Caco-2 (cell line): Measurements from ENCODE around the gene CDH13. TPM values are rescaled to one million over a fixed set of nuclear protein-coding genes. Genes with fewer than 3 reads are reported as not detected.

Experiments used
- BruUV-seq: library from RNA; stranded (reverse); fragments of 400-500 nt; replicated peaks from 2 replicates; lab custom pipeline; 2021; lab: Mats Ljungman, UMichigan
- CTCF ChIA-PET: fragments of 300-600 bp; sonication (Branson Sonifier 250); formaldehyde crosslinking; loops from one replicate; lab custom pipeline; 2022; ENCODE audit warnings: antibody characterized with exemption; lab: Charles Lee
- POLR2A ChIA-PET: fragments of 300-600 bp; sonication (Branson Sonifier 250); formaldehyde crosslinking; loops from one replicate; lab custom pipeline; 2022; ENCODE audit warnings: antibody characterized with exemption; lab: Charles Lee
- DNase-seq, 2 experiments: peaks; one replicate each; pipeline versions ENCODE4 v3.0.0 to v3.0.0-alpha.2; 2020 to 2022
- H3K27me3 ChIP-seq: replicated peaks from 2 replicates; pipeline ENCODE4 v1.6.0; 2011; ENCODE audit warnings: low read length; ENCODE audit not compliant: control insufficient read depth, insufficient read depth
- H3K36me3 ChIP-seq: 2 replicates; pipeline ENCODE4 v1.5.1; 2011; ENCODE audit warnings: low read length; ENCODE audit not compliant: control insufficient read depth, insufficient read depth
- H3K4me1 ChIP-seq: fragments of 250-450 bp; sonication (Bioruptor Pico); 2 replicates; pipeline ENCODE4 v1.5.1; 2020; ENCODE audit warnings: mild to moderate bottlenecking
- H3K4me3 ChIP-seq: 2 replicates; pipeline ENCODE4 v1.5.1; 2011; ENCODE audit warnings: low read depth, mild to moderate bottlenecking, control low read depth, low read length
- H3K9me3 ChIP-seq: fragments of 250-450 bp; sonication (Bioruptor Pico); 2 replicates; pipeline ENCODE4 v1.5.1; 2020; ENCODE audit warnings: mild to moderate bottlenecking, moderate library complexity
- H3K27ac Mint-ChIP-seq: one replicate; pipeline ENCODE4 v1.8.0; 2022; ENCODE audit warnings: mixed read lengths; ENCODE audit not compliant: unreplicated experiment
- H3K27me3 Mint-ChIP-seq: one replicate; pipeline ENCODE4 v1.8.0; 2022; ENCODE audit warnings: mixed read lengths; ENCODE audit not compliant: insufficient read depth, unreplicated experiment
- H3K36me3 Mint-ChIP-seq: one replicate; pipeline ENCODE4 v1.8.0; 2022; ENCODE audit warnings: mild to moderate bottlenecking, mixed read lengths; ENCODE audit not compliant: insufficient read depth, unreplicated experiment
- H3K4me1 Mint-ChIP-seq: one replicate; pipeline ENCODE4 v1.8.0; 2022; ENCODE audit warnings: low read depth, mixed read lengths; ENCODE audit not compliant: unreplicated experiment
- H3K4me3 Mint-ChIP-seq: one replicate; pipeline ENCODE4 v1.8.0; 2022; ENCODE audit warnings: mild to moderate bottlenecking, moderate library complexity, mixed read lengths; ENCODE audit not compliant: unreplicated experiment
- H3K9me3 Mint-ChIP-seq: one replicate; pipeline ENCODE4 v1.8.0; 2022; ENCODE audit warnings: mixed read lengths; ENCODE audit not compliant: unreplicated experiment
- CTCF ChIP-seq, 2 experiments: fragments of 200-600 bp in 1 of 2; IDR thresholded peaks; 1 replicate in 1 of 2; 2 replicates in 1 of 2; pipeline versions ENCODE4 v1.5.1 to v1.8.0; 2011 to 2022; ENCODE audit warnings: antibody characterized with exemption in 1 of 2, control low read depth in 1 of 2, inconsistent platforms in 1 of 2, low read depth in 1 of 2, low read length in 1 of 2, mild to moderate bottlenecking in 1 of 2, moderate library complexity in 1 of 2; ENCODE audit not compliant: insufficient read depth in 1 of 2, severe bottlenecking in 1 of 2, unreplicated experiment in 1 of 2
- intact Hi-C: fragments of 100-400 bp; cut with micrococcal nuclease; formaldehyde crosslinking; loops from one replicate; pipeline ENCODE4 v1.10.0; 2022; ENCODE audit not compliant: unreplicated experiment
- total RNA-seq: library from RNA; stranded (reverse); gene quantifications from 2 replicates; pipeline ENCODE4 v1.2.3, GENCODE V29; 2022

The CDH13 gene
- total RNA-seq, 1 experiment from 2014 or later = 2.2 TPM

- no peak overlapping the region for H3K4me3 ChIP-seq
- CTCF ChIA-PET = no interaction called here
- POLR2A ChIA-PET = no interaction called here
- H3K27me3 ChIP-seq = no peaks in the 10 kb centered on the region
- Mint-ChIP-seq H3K4me1 (no peaks in the 10 kb centered on the region), H3K9me3 (no peaks in the 10 kb centered on the region), H3K36me3 (no peaks in the 10 kb centered on the region), H3K27ac (no peak overlapping the region), H3K4me3 (no peak overlapping the region), H3K27me3 (peaks cover 2% of the 10 kb centered on the region)
- no peaks in the 10 kb centered on the region for H3K4me1 ChIP-seq
- no TSS peak for BruUV-seq
- no peaks in the 10 kb centered on the region for H3K9me3 ChIP-seq
- no peak for DNase-seq
- no peaks in the 10 kb centered on the region for H3K36me3 ChIP-seq
- no peak for TF ChIP-seq CTCF (IDR thresholded peaks at IDR 0.05; ENCODE audit: insufficient read depth in 1 of 2, low read depth in 1 of 2, low read length in 1 of 2, severe bottlenecking in 1 of 2, unreplicated experiment in 1 of 2)
- intact Hi-C loops = no loop called here
Observed at GRCh38 chr16:82834151-82834815, 207.5 kb downstream of the CDH13 start.

GRCh38 chr16:82835487-82836155 lies 208.9 kb downstream of the CDH13 start:
- Mint-ChIP-seq H3K4me3 (no peak overlapping the region), H3K36me3 (no peaks in the 10 kb centered on the region), H3K4me1 (no peaks in the 10 kb centered on the region), H3K27ac (no peak overlapping the region), H3K9me3 (peaks cover 12% of the 10 kb centered on the region), H3K27me3 (peaks cover 2% of the 10 kb centered on the region)
- intact Hi-C loops = no loop called here
- no peak for DNase-seq
- Histone ChIP-seq H3K27me3 (no peaks in the 10 kb centered on the region), H3K36me3 (no peaks in the 10 kb centered on the region), H3K4me1 (no peaks in the 10 kb centered on the region), H3K9me3 (no peaks in the 10 kb centered on the region), H3K4me3 (no peak overlapping the region)
- ChIA-PET POLR2A (no interaction called here), CTCF (no interaction called here)
- TF ChIP-seq CTCF (IDR thresholded peaks at IDR 0.05; ENCODE audit: insufficient read depth in 1 of 2, low read depth in 1 of 2, low read length in 1 of 2, severe bottlenecking in 1 of 2, unreplicated experiment in 1 of 2) = no peak
- no TSS peak for BruUV-seq

GRCh38 chr16:82841108-82841507 lies 214.3 kb downstream of the CDH13 start:
- ChIA-PET POLR2A (no interaction called here), CTCF (no interaction called here)
- H3K4me1 Mint-ChIP-seq = no peaks in the 10 kb centered on the region
- TF ChIP-seq CTCF (IDR thresholded peaks at IDR 0.05; ENCODE audit: insufficient read depth in 1 of 2, low read depth in 1 of 2, low read length in 1 of 2, severe bottlenecking in 1 of 2, unreplicated experiment in 1 of 2) = no peak
- H3K27ac Mint-ChIP-seq = no peak overlapping the region
- no TSS peak for BruUV-seq
- no peaks in the 10 kb centered on the region for H3K27me3 Mint-ChIP-seq
- no peaks in the 10 kb centered on the region for H3K27me3 ChIP-seq
- H3K9me3 Mint-ChIP-seq = peaks cover 34% of the 10 kb centered on the region
- no peaks in the 10 kb centered on the region; the same call in 1 of the 2 replicates for H3K9me3 ChIP-seq
- intact Hi-C loops = no loop called here
- no peaks in the 10 kb centered on the region for H3K4me1 ChIP-seq
- H3K4me3 ChIP-seq = no peak overlapping the region
- no peaks in the 10 kb centered on the region for H3K36me3 Mint-ChIP-seq
- H3K36me3 ChIP-seq = no peaks in the 10 kb centered on the region
- H3K4me3 Mint-ChIP-seq = no peak overlapping the region
- DNase-seq = no peak
